GM10248 (cell line): ENCODE measurements around the gene CHMP4B.

ENCODE experiments used
- CTCF ChIA-PET: fragments of 300-600 bp; sonication (Branson Sonifier 250); formaldehyde crosslinking; extraction: SDS; loops from one replicate; lab custom pipeline; 2021; ENCODE audit warnings: antibody characterized with exemption; lab: Yijun Ruan, JAX
- POLR2A ChIA-PET: fragments of 350-650 bp; sonication (Branson Sonifier 250); formaldehyde crosslinking; extraction: SDS; loops from one replicate; lab custom pipeline; 2020; ENCODE audit warnings: antibody characterized with exemption; lab: Yijun Ruan, JAX
- DNase-seq: peaks from one replicate; pipeline ENCODE4 v3.0.0; 2012; ENCODE audit errors: extremely low spot score
- CTCF ChIP-seq: IDR thresholded peaks from 2 replicates; pipeline ENCODE4 v1.5.1; 2012; ENCODE audit warnings: mild to moderate bottlenecking, low read depth; ENCODE audit errors: extremely low read depth, missing control alignments, control extremely low read depth

CHMP4B gene

GRCh38 chr20:33826270-33826897 lies 15.2 kb downstream of the CHMP4B start:
- DNase-seq = no peak

GRCh38 chr20:33827109-33827508 lies 16.0 kb downstream of the CHMP4B start:
- POLR2A ChIA-PET = no interaction called here

More at GRCh38 chr20:33826270-33826897, 15.2 kb downstream of the CHMP4B start:
- ChIA-PET POLR2A (no interaction called here), CTCF (interaction anchor here (1.0 to 4.0 kb wide), 13 partner anchors 10 to 243 kb away, joined by 3 to 21 read pairs (median 5); partner anchors contain the start of gene ZNF341)
- TF ChIP-seq CTCF = no peak

GRCh38 chr20:33827634-33828325 lies 16.6 kb downstream of the CHMP4B start:
- no peak for TF ChIP-seq CTCF
- ChIA-PET POLR2A (no interaction called here), CTCF (interaction anchor here (1.2 to 4.0 kb wide), 6 partner anchors 8 to 96 kb away, joined by 3 to 21 read pairs (median 6); partner anchors contain the start of gene ZNF341)
- DNase-seq = no peak

More at GRCh38 chr20:33827109-33827508, 16.0 kb downstream of the CHMP4B start:
- TF ChIP-seq CTCF = no peak
- no peak for DNase-seq
- CTCF ChIA-PET = interaction anchor here (1.2 to 4.0 kb wide), 9 partner anchors 9 to 95 kb away, joined by 3 to 21 read pairs (median 7); partner anchors contain the start of gene ZNF341

- no peak for TF ChIP-seq CTCF
- CTCF ChIA-PET = interaction anchor here (4.0 kb wide), 1 partner anchor 8 kb away, joined by 21 read pairs; no protein-coding TSS in a partner anchor
- POLR2A ChIA-PET = no interaction called here
- no peak for DNase-seq
These were observed 17.2 kb downstream of the CHMP4B start for GRCh38 chr20:33828326-33828844.

- ChIA-PET POLR2A (no interaction called here), CTCF (no interaction called here)
- no peak for TF ChIP-seq CTCF
- no peak for DNase-seq
These were observed 17.9 kb downstream of the CHMP4B start for GRCh38 chr20:33828967-33829560.

- CTCF ChIA-PET = interaction anchor here (1.0 kb wide), 1 partner anchor 34 kb away, joined by 3 read pairs; no protein-coding TSS in a partner anchor
- POLR2A ChIA-PET = no interaction called here
- DNase-seq = no peak
- TF ChIP-seq CTCF = no peak
These were observed 18.5 kb downstream of the CHMP4B start for GRCh38 chr20:33829636-33830035.
